H1 (cell line): Measurements from ENCODE around the gene BOLA2B. TPM values are rescaled to one million over a fixed set of nuclear protein-coding genes. Genes with fewer than 3 reads are reported as not detected.

Experiments used
- ATF3 ChIP-seq: IDR thresholded peaks from 2 replicates; pipeline ENCODE4 v1.6.1; 2011; ENCODE audit warnings: low read depth, mild to moderate bottlenecking, low read length; ENCODE audit not compliant: insufficient read depth
- HDAC6 ChIP-seq: IDR thresholded peaks from one replicate; pipeline ENCODE4 v1.7.1; 2012; ENCODE audit warnings: low read depth, mild to moderate bottlenecking, inconsistent platforms, low read length, moderate library complexity
- JUN ChIP-seq: IDR thresholded peaks from 2 replicates; pipeline ENCODE4 v1.6.1; 2011; ENCODE audit warnings: low read depth, mild to moderate bottlenecking, improper control_type of control experiment, low read length
- POLR2AphosphoS5 ChIP-seq: IDR thresholded peaks from 2 replicates; pipeline ENCODE4 v1.6.1; 2011; ENCODE audit warnings: low read depth, low read length
- POU5F1 ChIP-seq: IDR thresholded peaks from 2 replicates; pipeline ENCODE4 v1.6.1; 2011; ENCODE audit warnings: low read depth, mild to moderate bottlenecking, low read length, moderate library complexity
- TAF7 ChIP-seq: optimal IDR thresholded peaks from 2 replicates; pipeline ENCODE3; 2011; ENCODE audit warnings: low read depth, mild to moderate bottlenecking, inconsistent platforms, low read length, moderate library complexity, borderline replicate concordance
- TCF12 ChIP-seq: IDR thresholded peaks from 2 replicates; pipeline ENCODE4 v1.6.1; 2011; ENCODE audit warnings: low read depth, mild to moderate bottlenecking, low read length
- polyA plus RNA-seq, 7 experiments: library from polyadenylated mRNA; depleted of rRNA in 3 of 7; stranded (reverse) in 5 of 7; unstranded in 2 of 7; fragments of >200 nt in 5 of 7; fragments of 200-250 nt in 2 of 7; gene quantifications; 1 replicate in 5 of 7; 2 replicates in 1 of 7; 4 replicates in 1 of 7; pipeline versions ENCODE4 v1.2.1 to v1.2.3, GENCODE V29; 2011 to 2013; ENCODE audit warnings: missing spikeins in 2 of 7, mixed read lengths in 2 of 7
- total RNA-seq: library from RNA; stranded (reverse); fragmentation: NEBNext Ultra II Directional; extraction: Animal tissue kit (Norgen Biotek cat#: 25700); gene quantifications from 2 replicates; pipeline ENCODE4 v1.2.1, GENCODE V29; 2021

BOLA2B gene
- total and polyA plus RNA-seq, 2 of the 8 experiments (the other 6 are each of a cell fraction or from before 2014, with no cell fraction given), result 208 to 872 TPM

GRCh38 chr16:30186444-30186781 is 7.1 kb downstream of the BOLA2B start (continued):
- no peak for TF ChIP-seq POU5F1
- no peak for TF ChIP-seq POLR2AphosphoS5
- TF ChIP-seq HDAC6, result no peak
- no peak for TF ChIP-seq TCF12
- TF ChIP-seq JUN, result no peak
- no peak for TF ChIP-seq TAF7
- TF ChIP-seq ATF3, result no peak
- TF ChIP-seq, all 59 proteins: peak for 0
